Upper lobe of left lung (tissue), 6 donors: ENCODE results near the gene NPC1L1. TPM values are rescaled to one million over a fixed set of nuclear protein-coding genes. Genes with fewer than 3 reads are reported as not detected.
A peak's percentile ranks its signal among the peaks of the same experiment; 100 is the strongest.

Experiments used
- ATAC-seq, 2 donors: fragments of 200-7000 bp; cut with Tn5 transposase; one replicate each; pipeline ENCODE4 v1.9.1; 2022; ENCODE audit warnings: mild to moderate bottlenecking in 2 of 2, moderate library complexity in 2 of 2; ENCODE audit not compliant: low FRiP score in 2 of 2
- DNase-seq, 2 donors: peaks; one replicate each; pipeline ENCODE4 v3.0.0-alpha.2; 2019 to 2020
- H3K27ac ChIP-seq, 4 donors: fragments of 200-600 bp; sonication (generic); one replicate each; pipeline ENCODE4 v1.5.1; 2016 to 2019
- H3K27me3 ChIP-seq, 4 donors: fragments of 200-600 bp; sonication (generic); one replicate each; pipeline ENCODE4 v1.5.1; 2017 to 2019
- H3K36me3 ChIP-seq, 4 donors: fragments of 200-600 bp; sonication (generic); one replicate each; pipeline ENCODE4 v1.5.1; 2016 to 2019
- H3K4me1 ChIP-seq, 4 donors: fragments of 200-600 bp; sonication (generic); one replicate each; pipeline ENCODE4 v1.5.1; 2018 to 2019
- H3K4me3 ChIP-seq, 4 donors: fragments of 200-600 bp; sonication (generic); one replicate each; pipeline ENCODE4 v1.5.1; 2017 to 2019; ENCODE audit warnings: mild to moderate bottlenecking in 2 of 4, moderate library complexity in 1 of 4
- H3K9me3 ChIP-seq, 4 donors: fragments of 200-600 bp; sonication (generic); one replicate each; pipeline ENCODE4 v1.5.1; 2018 to 2019
- CTCF ChIP-seq, 6 experiments: fragments of 450-650 bp in 4 of 6; fragments of 200-600 bp in 2 of 6; sonication (generic) in 2 of 6; IDR thresholded peaks; one replicate each; pipeline ENCODE4 v1.5.1; 2016 to 2019; ENCODE audit warnings: antibody characterized with exemption in 6 of 6
- EP300 ChIP-seq, 4 donors: sonication (generic); formaldehyde crosslinking; IDR thresholded peaks; one replicate each; pipeline ENCODE4 v1.5.1; 2017; ENCODE audit warnings: antibody characterized with exemption in 4 of 4, control low read depth in 2 of 4
- POLR2A ChIP-seq, 4 donors: fragments of 450-650 bp; IDR thresholded peaks; one replicate each; pipeline ENCODE4 v1.5.1; 2016 to 2017; ENCODE audit warnings: antibody characterized with exemption in 4 of 4, mild to moderate bottlenecking in 2 of 4
- POLR2AphosphoS5 ChIP-seq, 2 donors: sonication (generic); formaldehyde crosslinking; IDR thresholded peaks; one replicate each; pipeline ENCODE4 v1.5.1; 2017; ENCODE audit warnings: antibody characterized with exemption in 2 of 2
- whole genome bisulfite sequencing, 2 donors: methylation state at CpG; one replicate each; pipeline ENCODE4 v1.1.5; 2017 to 2018; 5-methylcytosine and 5-hydroxymethylcytosine counted together
- total RNA-seq, 6 donors: library from RNA; depleted of rRNA in 4 of 6; stranded (reverse); fragments of >200 nt in 4 of 6; gene quantifications; one replicate each; pipeline versions ENCODE4 v1.1.0 to v1.2.1, GENCODE V29; 2016 to 2021
- donor health status: DM: no; HTN: no; CAD: no; lungs with moderate emphysema.
- donor health status: DM: no; HTN: yes; CAD: no; lungs with severe emphysema.

NPC1L1 gene
- total RNA-seq, 6 donors from 2014 or later = 0.06 to 0.55 (median 0.30) TPM; not detected in 3

GRCh38 chr7:44497155-44498027, 43.7 kb downstream of the NPC1L1 start:
- Histone ChIP-seq H3K27ac (no peak overlapping the region), H3K4me3 (no peak overlapping the region), H3K36me3 (no peaks in the 10 kb centered on the region), H3K9me3 (no peaks in the 10 kb centered on the region), H3K27me3 (no peaks in the 10 kb centered on the region), H3K4me1 (no peaks in the 10 kb centered on the region)
- no peak for DNase-seq
- no peak for ATAC-seq
- TF ChIP-seq CTCF (IDR thresholded peaks at IDR 0.05) (no peak), POLR2AphosphoS5 (IDR thresholded peaks at IDR 0.05) (no peak), EP300 (IDR thresholded peaks at IDR 0.05) (no peak), POLR2A (IDR thresholded peaks at IDR 0.05) (no peak)
- WGBS, 2 donors = 95 to 96% methylated on average over 5 of the region's 5 CpGs

GRCh38 chr7:44496385-44496784, 44.7 kb downstream of the NPC1L1 start:
- TF ChIP-seq CTCF (IDR thresholded peaks at IDR 0.05) (no peak), POLR2AphosphoS5 (IDR thresholded peaks at IDR 0.05) (no peak)
- 79 to 91% methylated on average over 1 of the region's 1 CpG for WGBS, 2 donors
- H3K36me3 ChIP-seq = no peaks in the 10 kb centered on the region
- ATAC-seq = no peak
- H3K4me3 ChIP-seq = no peak overlapping the region
- H3K27ac ChIP-seq = no peak overlapping the region
- no peak for DNase-seq
- no peaks in the 10 kb centered on the region for H3K9me3 ChIP-seq
- H3K27me3 ChIP-seq = no peaks in the 10 kb centered on the region
- peaks cover 0 to under 1% (median 0%) of the 10 kb centered on the region in 4 donors for H3K4me1 ChIP-seq

GRCh38 chr7:44494960-44495359, 46.2 kb downstream of the NPC1L1 start:
- Histone ChIP-seq H3K9me3 (no peaks in the 10 kb centered on the region), H3K27me3 (no peaks in the 10 kb centered on the region), H3K36me3 (no peaks in the 10 kb centered on the region), H3K4me3 (no peak overlapping the region), H3K4me1 (peaks cover 0 to 5% (median under 1%) of the 10 kb centered on the region in 4 donors), H3K27ac (no peak overlapping the region)
- 75 to 84% methylated on average over 2 of the region's 2 CpGs for WGBS, 2 donors
- DNase-seq (no peak), ATAC-seq (no peak)
- TF ChIP-seq EP300 (IDR thresholded peaks at IDR 0.05) = no peak
- no peak for TF ChIP-seq POLR2A (IDR thresholded peaks at IDR 0.05)
- TF ChIP-seq POLR2AphosphoS5 (IDR thresholded peaks at IDR 0.05) = no peak
- TF ChIP-seq CTCF (IDR thresholded peaks at IDR 0.05) = no peak

GRCh38 chr7:44491229-44491628, 49.9 kb downstream of the NPC1L1 start:
- Histone ChIP-seq H3K4me3 (peak overlapping the region in 3 of 4 donors; percentile 76 to 94 (median 87)), H3K27ac (peak overlapping the region; percentile 98)

More at GRCh38 chr7:44491229-44491628, 49.9 kb downstream of the NPC1L1 start:
- no peak for ATAC-seq
- TF ChIP-seq EP300 (IDR thresholded peaks at IDR 0.05) (no peak), POLR2AphosphoS5 (IDR thresholded peaks at IDR 0.05) (no peak), CTCF (IDR thresholded peaks at IDR 0.05) (no peak), POLR2A (IDR thresholded peaks at IDR 0.05) (no peak)
- Histone ChIP-seq H3K27me3 (no peaks in the 10 kb centered on the region), H3K4me1 (peaks cover 25 to 38% (median 34%) of the 10 kb centered on the region in 4 donors), H3K9me3 (no peaks in the 10 kb centered on the region), H3K36me3 (no peaks in the 10 kb centered on the region)
- WGBS, 2 donors = 10% methylated on average over 3 of the region's 3 CpGs
- DNase-seq = no peak
